Activated naive CD8-positive, alpha-beta T cell (primary cell): Measurements from ENCODE around the gene CD40.

Source experiments
- H3K27ac Mint-ChIP-seq: one replicate; pipeline ENCODE4 v1.8.0; 2021; ENCODE audit warnings: mixed read lengths
- H3K27me3 Mint-ChIP-seq: one replicate; pipeline ENCODE4 v1.8.0; 2021; ENCODE audit warnings: mixed read lengths
- H3K36me3 Mint-ChIP-seq: one replicate; pipeline ENCODE4 v1.8.0; 2021; ENCODE audit warnings: mixed read lengths
- H3K4me1 Mint-ChIP-seq: one replicate; pipeline ENCODE4 v1.8.0; 2021; ENCODE audit warnings: low read depth, mixed read lengths
- H3K4me3 Mint-ChIP-seq: one replicate; pipeline ENCODE4 v1.8.0; 2021; ENCODE audit warnings: mild to moderate bottlenecking, mixed read lengths
- H3K9me3 Mint-ChIP-seq: one replicate; pipeline ENCODE4 v1.8.0; 2021; ENCODE audit warnings: low read depth, mixed read lengths

CD40 gene

GRCh38 chr20:46139908-46140482 is 21.9 kb downstream of the CD40 start:
- Mint-ChIP-seq H3K9me3 (no peaks in the 10 kb centered on the region), H3K36me3 (no peaks in the 10 kb centered on the region), H3K4me3 (no peak overlapping the region), H3K27me3 (peaks cover 24% of the 10 kb centered on the region), H3K4me1 (no peaks in the 10 kb centered on the region), H3K27ac (no peak overlapping the region)

GRCh38 chr20:46142124-46142523 is 24.0 kb downstream of the CD40 start:
- H3K4me3 Mint-ChIP-seq = no peak overlapping the region
- H3K9me3 Mint-ChIP-seq = no peaks in the 10 kb centered on the region
- H3K27me3 Mint-ChIP-seq = peaks cover 19% of the 10 kb centered on the region
- no peak overlapping the region for H3K27ac Mint-ChIP-seq
- no peaks in the 10 kb centered on the region for H3K36me3 Mint-ChIP-seq
- no peaks in the 10 kb centered on the region for H3K4me1 Mint-ChIP-seq

- no peaks in the 10 kb centered on the region for H3K36me3 Mint-ChIP-seq
- H3K4me1 Mint-ChIP-seq = no peaks in the 10 kb centered on the region
- no peak overlapping the region for H3K4me3 Mint-ChIP-seq
- H3K27ac Mint-ChIP-seq = no peak overlapping the region
- no peaks in the 10 kb centered on the region for H3K9me3 Mint-ChIP-seq
- peaks cover 13% of the 10 kb centered on the region for H3K27me3 Mint-ChIP-seq
Observed at GRCh38 chr20:46144432-46145025, 26.4 kb downstream of the CD40 start.

DNA sequence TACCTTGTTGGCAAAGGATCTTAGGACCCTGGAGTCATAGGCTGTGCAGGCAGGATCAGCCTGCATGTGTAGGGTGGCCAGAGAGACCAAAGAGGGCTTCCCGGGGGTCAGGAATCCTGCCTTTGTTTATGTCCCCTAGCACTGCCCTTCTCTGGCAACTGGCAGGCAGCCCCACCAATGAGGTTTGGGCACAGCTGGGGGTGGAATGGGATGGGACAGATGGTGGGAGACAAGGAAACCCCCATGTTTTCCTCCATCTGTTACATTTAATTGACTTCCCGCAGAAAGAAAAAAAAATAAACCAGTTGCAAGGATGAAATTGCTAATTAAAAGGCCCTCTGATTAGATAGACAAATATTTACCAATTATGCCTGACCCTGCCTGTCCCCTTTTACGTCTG is 27.6 kb downstream of the CD40 start:
- Mint-ChIP-seq H3K27me3 (peaks cover 10% of the 10 kb centered on the region), H3K4me3 (no peak overlapping the region), H3K4me1 (no peaks in the 10 kb centered on the region), H3K27ac (no peak overlapping the region), H3K9me3 (no peaks in the 10 kb centered on the region), H3K36me3 (no peaks in the 10 kb centered on the region)

DNA sequence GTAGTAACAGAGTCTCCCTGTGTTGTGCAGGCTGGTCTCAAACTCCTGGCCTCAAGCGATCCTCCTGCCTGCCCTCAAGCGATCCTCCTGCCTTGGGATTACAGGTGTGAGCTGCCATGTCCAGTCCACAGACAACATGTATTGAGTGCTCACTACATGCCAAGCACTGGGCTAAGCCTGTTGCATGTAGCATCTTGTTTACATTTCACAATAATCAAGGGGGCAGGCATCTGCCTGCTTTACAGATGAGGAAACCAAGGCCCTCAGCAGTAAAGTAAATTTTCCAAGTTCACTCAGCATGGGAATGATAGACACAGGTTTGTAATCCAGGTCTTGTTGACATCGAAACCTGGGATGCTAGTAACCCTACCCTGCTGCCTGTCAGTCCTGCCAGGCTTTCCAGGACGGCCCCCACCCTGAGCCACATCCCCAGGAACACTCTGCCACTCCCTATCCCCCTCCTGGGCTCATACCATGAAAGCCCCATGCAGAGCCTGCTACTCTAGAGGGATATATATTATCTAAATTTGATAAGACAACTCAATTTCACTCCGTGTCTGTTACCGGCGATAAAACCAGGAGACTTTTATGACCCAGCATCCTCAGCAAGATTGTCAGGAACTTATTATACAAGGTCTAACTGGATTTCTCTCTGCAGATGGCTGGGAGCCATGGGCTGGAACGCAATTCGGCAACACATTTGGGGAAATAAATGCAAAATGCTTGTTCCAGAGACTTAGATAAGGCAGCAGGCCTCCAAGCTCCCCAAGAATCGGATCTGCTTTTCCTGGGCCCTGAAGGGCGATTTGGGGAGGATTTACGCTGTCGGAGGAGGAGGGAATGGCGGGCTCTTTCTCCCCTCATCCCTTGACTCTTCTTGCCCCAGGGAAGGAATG is 30.4 kb downstream of the CD40 start:
- Mint-ChIP-seq H3K4me1 (no peaks in the 10 kb centered on the region), H3K36me3 (no peaks in the 10 kb centered on the region), H3K9me3 (no peaks in the 10 kb centered on the region), H3K4me3 (no peak overlapping the region), H3K27me3 (no peaks in the 10 kb centered on the region), H3K27ac (no peak overlapping the region)

- Mint-ChIP-seq H3K27ac (no peak overlapping the region), H3K4me1 (no peaks in the 10 kb centered on the region), H3K4me3 (no peak overlapping the region), H3K9me3 (no peaks in the 10 kb centered on the region), H3K27me3 (no peaks in the 10 kb centered on the region), H3K36me3 (no peaks in the 10 kb centered on the region)
Observed at GRCh38 chr20:46150943-46151342, 32.8 kb downstream of the CD40 start.

DNA sequence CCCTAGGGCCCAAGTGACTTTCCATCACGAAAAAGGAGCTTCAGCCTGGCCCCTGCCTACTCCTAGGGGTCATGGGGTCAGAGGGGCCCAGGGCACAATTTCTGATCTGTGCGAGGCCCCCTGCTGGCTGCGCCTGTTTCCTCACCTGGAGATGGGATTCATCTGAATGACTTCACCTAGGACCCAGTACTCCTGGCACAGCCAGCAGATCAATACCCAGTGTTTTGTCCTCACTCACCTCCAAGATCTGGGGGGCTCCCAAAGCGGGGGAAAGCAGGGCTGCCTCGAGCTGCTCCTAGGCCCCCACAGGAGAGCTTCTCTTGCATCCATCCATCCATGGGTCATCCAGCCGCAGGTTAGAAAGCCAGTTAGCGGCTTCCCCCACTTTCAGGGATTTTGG is 33.8 kb downstream of the CD40 start:
- no peak overlapping the region for H3K27ac Mint-ChIP-seq
- no peaks in the 10 kb centered on the region for H3K36me3 Mint-ChIP-seq
- no peaks in the 10 kb centered on the region for H3K4me1 Mint-ChIP-seq
- H3K27me3 Mint-ChIP-seq = peaks cover under 1% of the 10 kb centered on the region
- no peaks in the 10 kb centered on the region for H3K9me3 Mint-ChIP-seq
- H3K4me3 Mint-ChIP-seq = no peak overlapping the region

- Mint-ChIP-seq H3K27me3 (peaks cover 3% of the 10 kb centered on the region), H3K4me3 (no peak overlapping the region), H3K9me3 (no peaks in the 10 kb centered on the region), H3K36me3 (no peaks in the 10 kb centered on the region), H3K4me1 (no peaks in the 10 kb centered on the region), H3K27ac (no peak overlapping the region)
Observed at GRCh38 chr20:46152824-46153586, 34.9 kb downstream of the CD40 start.

GRCh38 chr20:46154305-46154704 is 36.2 kb downstream of the CD40 start:
- no peaks in the 10 kb centered on the region for H3K36me3 Mint-ChIP-seq

DNA sequence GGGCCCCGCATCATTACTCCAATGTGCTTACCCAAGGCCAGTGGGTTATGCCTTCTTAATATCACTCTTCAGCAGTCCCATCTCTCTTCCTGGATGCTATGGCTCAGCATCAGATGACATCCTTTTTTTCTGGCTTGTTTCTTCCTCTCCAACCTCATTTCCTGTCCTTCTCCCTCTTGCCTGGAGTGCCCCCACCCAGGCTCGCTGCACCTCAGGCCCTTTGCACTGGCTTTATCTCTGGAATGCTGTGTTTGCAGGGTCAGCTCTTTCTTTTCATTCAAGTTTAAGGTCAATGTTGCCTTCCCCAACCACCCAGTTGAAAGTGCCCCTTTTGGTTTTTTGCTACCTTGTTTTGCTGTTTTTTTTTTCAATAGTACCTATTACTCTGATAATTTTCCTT is 36.7 kb downstream of the CD40 start:
- Mint-ChIP-seq H3K4me1 (no peaks in the 10 kb centered on the region), H3K27me3 (peaks cover 3% of the 10 kb centered on the region), H3K4me3 (no peak overlapping the region), H3K9me3 (no peaks in the 10 kb centered on the region), H3K36me3 (no peaks in the 10 kb centered on the region), H3K27ac (no peak overlapping the region)

More at GRCh38 chr20:46154305-46154704, 36.2 kb downstream of the CD40 start:
- no peak overlapping the region for H3K4me3 Mint-ChIP-seq
- H3K27me3 Mint-ChIP-seq = peaks cover 3% of the 10 kb centered on the region
- H3K9me3 Mint-ChIP-seq = no peaks in the 10 kb centered on the region
- no peak overlapping the region for H3K27ac Mint-ChIP-seq
- no peaks in the 10 kb centered on the region for H3K4me1 Mint-ChIP-seq

DNA sequence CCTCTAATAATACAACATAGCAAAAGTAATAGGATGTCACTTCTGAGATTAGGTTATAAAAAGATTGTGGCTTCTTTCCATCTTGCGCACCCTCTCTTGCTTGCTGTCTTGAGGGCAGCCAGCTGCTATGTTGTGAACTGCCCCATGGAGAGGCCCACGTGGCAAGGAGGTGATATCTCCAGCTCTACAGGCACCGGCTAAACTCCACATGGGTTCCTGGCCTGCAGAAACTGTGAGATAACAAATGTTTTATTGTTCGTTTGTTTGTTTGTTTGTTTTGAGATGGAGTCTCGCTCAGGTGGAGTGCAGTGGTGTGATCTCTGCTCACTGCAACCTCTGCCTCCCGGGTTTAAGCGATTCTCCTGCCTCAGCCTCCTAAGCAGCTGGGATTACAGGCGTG is 38.0 kb downstream of the CD40 start:
- H3K27me3 Mint-ChIP-seq = peaks cover 3% of the 10 kb centered on the region
- no peak overlapping the region for H3K27ac Mint-ChIP-seq
- no peak overlapping the region for H3K4me3 Mint-ChIP-seq
- H3K9me3 Mint-ChIP-seq = no peaks in the 10 kb centered on the region
- no peaks in the 10 kb centered on the region for H3K4me1 Mint-ChIP-seq
- H3K36me3 Mint-ChIP-seq = no peaks in the 10 kb centered on the region

- Mint-ChIP-seq H3K36me3 (no peaks in the 10 kb centered on the region), H3K4me3 (no peak overlapping the region), H3K9me3 (no peaks in the 10 kb centered on the region), H3K27me3 (peaks cover 7% of the 10 kb centered on the region), H3K27ac (no peak overlapping the region), H3K4me1 (no peaks in the 10 kb centered on the region)
Observed at GRCh38 chr20:46157076-46157592, 39.0 kb downstream of the CD40 start.

DNA sequence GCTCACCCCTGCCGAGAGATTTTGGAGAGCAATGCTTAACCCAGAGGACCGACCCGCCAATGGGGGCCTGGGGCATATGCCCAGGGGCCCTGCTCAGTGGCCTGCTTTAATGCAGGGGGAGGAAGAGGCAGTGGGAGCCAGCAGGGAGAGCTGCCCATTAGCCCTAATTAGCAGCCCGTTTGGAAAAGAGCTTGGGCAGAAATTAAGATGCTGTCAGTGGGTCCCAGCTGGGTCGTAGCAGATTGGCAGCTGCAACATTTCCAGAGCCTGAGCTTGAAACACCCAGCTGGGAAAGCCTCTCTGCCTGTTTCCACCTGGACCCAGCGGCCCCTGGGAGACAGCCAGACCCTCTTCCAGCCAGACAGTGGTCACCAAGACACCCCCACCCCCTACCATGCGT is 39.5 kb downstream of the CD40 start:
- Mint-ChIP-seq H3K36me3 (no peaks in the 10 kb centered on the region), H3K4me1 (no peaks in the 10 kb centered on the region)

DNA sequence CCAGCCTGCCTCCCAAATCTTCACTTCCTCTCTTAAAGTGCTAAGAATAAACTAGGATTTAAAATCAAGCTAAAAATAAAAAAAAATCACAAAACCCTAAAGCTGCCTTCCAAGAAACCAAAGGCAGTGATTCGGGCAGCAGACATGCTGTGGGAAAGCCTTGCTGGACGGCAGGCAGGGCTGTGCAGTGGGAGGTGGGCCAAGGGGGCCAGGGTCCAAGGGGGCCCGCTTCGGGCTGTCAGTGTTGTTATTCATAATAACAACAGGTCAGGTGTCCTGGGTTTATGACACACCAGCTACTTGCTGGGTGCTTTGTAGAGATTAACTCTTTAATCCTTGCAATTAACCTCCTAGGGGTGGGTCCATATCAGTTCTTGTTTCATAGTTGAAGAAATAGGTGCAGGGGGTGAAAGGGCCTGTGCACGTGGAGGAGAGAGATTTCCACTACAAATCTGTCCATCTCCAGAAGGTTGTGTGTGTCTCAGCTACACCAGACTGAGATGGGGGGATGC is 40.4 kb downstream of the CD40 start:
- H3K27me3 Mint-ChIP-seq = peaks cover 7% of the 10 kb centered on the region
- no peaks in the 10 kb centered on the region for H3K36me3 Mint-ChIP-seq
- no peaks in the 10 kb centered on the region for H3K9me3 Mint-ChIP-seq
- H3K4me1 Mint-ChIP-seq = no peaks in the 10 kb centered on the region
- no peak overlapping the region for H3K4me3 Mint-ChIP-seq
- H3K27ac Mint-ChIP-seq = no peak overlapping the region

More for the DNA sequence above, 39.5 kb downstream of the CD40 start:
- H3K27me3 Mint-ChIP-seq = peaks cover 7% of the 10 kb centered on the region
- no peaks in the 10 kb centered on the region for H3K9me3 Mint-ChIP-seq
- H3K4me3 Mint-ChIP-seq = no peak overlapping the region
- H3K27ac Mint-ChIP-seq = no peak overlapping the region
